DMS79 (cell line): ENCODE measurements around the gene HEXD.
A peak's percentile ranks its signal among the peaks of the same experiment; 100 is the strongest.
"Not testable (repeated sequence)": the region's sequence is repeated elsewhere in the genome, so short reads cannot be mapped to it uniquely, and the experiment has no call there.

ENCODE experiments used
- DNase-seq: peaks from one replicate; lab custom pipeline; 2025; lab: John Stamatoyannopoulos, UW

Gene HEXD

DNA sequence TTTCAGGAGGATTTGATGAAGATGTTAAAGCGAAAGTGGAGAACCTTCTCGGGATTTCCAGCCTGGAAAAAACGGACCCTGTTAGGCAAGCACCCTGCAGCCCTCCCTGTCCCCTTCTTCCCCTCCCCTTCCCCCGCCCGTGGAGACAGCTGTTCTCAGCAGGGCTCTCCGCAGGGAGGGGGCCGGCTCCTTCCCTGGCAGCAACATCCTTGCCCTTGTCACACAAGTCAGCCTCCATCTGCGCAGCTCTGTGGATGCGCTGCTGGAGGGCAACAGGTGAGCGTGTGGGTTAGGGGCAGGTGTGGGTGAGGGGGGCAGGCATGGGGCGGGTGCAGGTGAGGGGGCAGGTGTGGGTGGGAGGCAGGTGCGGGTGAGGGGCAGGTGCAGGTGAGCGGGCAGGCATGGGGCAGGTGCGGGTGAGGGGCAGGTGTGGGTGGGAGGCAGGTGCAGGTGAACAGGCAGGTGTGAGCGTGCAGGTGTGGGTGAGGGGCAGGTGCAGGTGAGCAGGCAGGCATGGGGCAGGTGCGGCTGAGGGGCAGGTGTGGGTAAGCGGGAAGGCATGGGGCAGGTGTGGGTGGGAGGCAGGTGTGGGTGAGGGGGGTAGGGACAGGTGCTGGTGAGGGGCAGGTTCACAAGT, 23.0 kb downstream of the HEXD start:
- no peak for DNase-seq

DNA sequence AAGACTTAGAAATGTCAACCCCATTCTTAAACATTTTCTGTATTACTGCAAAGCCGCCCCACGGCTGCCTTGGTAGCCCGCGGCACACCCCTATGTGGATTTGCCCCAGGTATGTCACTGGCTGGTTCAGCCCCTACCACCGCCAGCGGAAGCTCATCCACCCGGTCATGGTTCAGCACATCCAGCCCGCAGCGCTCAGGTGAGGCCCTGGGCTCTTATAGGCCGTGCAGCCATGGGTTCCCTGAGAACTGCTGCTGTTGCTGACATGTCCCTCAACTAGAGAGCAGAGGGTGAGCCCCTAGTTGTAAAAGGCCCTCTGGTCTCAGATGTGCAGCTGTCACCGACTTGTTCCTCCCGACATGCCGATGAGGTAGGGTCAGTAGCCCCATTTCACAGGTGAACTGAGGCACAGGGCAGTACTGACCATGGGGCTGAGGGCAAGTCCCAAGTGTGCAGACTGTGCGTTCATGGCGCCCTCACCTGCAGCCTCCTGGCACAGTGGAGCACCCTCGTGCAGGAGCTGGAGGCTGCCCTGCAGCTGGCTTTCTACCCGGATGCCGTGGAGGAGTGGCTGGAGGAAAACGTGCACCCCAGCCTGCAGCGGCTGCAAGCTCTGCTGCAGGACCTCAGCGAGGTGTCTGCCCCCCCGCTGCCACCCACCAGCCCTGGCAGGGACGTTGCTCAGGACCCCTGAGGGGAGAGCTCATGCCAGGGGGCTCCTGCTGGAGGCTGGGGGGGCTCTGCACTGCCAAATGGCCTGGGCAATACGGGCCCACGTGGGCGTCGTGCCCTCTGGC, 23.7 kb downstream of the HEXD start:
- no peak for DNase-seq

DNA sequence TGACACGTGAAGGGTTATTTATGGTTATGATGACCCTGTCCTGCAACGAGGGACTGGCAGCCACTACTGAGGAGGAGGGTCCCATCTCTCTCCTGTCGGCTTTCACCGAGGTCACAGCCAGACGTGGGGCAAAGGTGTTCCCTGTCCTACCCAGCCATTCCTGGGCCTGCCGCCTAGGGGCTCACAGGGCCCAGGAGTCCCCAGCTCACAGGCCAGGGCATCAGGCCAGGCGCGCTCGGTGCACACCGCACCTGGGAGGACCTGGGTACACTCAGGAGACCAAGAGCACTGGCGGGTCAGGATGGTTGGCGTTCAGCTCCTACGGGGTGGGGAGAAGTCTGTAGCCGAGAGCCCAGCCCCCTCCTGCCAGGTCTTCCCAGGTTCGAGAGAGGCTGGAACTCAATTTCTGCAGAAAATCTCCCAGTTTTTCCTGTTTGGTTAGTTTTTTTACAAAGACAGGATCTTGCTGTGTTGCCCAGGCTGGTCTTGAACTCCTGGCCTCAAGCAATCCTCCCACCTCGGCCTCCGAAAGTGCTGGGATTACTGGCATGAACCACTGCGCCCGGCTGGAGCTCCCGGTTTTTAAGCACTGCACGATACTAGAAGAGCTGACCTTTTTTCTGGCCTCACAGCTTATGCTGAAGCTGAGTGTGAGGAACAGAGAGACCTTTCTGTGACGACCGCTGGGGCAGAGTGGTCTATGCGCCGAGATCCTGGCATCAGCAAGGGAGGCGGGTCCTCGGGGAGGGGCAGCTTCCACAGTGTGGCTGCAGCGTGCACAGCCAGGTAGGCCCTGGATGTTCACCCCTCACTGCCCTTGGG, 24.7 kb downstream of the HEXD start:
- no peak for DNase-seq

DNA sequence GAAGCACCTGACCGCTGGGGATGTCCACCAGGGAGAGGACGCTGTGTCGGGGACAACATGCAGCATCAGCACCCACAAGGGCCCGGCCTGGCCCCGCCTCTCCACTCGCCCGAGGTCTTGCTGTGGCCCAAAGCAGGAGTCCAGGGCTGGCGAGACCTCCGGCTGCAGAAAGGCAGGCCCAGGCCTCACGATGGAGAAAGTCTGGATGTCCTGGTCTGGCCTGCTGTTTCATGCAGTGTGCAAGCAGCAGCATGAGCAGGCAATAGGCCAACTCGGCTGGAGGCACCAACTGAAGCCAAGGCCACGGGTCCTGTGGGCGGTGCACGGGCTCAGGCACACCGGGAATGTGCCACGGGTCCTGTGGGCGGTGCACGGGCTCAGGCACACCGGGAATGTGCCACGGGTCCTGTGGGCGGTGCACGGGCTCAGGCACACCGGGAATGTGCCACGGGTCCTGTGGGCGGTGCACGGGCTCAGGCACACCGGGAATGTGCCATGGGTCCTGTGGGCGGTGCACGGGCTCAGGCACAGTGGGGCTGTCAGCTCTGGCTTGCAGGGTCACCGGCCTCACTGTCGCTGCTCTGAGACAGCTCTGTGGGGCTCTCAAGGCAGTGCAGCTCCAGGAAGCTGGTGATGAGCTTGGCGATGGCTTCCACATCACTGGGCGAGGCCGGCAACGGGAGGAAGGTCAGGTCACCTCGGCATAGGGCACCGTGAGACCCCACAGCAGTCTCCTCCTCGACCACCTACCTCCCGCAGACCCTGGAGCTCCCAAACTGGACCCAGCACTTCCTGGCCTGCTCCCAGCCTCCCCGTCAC, 25.5 kb downstream of the HEXD start:
- DNase-seq: no peak

DNA sequence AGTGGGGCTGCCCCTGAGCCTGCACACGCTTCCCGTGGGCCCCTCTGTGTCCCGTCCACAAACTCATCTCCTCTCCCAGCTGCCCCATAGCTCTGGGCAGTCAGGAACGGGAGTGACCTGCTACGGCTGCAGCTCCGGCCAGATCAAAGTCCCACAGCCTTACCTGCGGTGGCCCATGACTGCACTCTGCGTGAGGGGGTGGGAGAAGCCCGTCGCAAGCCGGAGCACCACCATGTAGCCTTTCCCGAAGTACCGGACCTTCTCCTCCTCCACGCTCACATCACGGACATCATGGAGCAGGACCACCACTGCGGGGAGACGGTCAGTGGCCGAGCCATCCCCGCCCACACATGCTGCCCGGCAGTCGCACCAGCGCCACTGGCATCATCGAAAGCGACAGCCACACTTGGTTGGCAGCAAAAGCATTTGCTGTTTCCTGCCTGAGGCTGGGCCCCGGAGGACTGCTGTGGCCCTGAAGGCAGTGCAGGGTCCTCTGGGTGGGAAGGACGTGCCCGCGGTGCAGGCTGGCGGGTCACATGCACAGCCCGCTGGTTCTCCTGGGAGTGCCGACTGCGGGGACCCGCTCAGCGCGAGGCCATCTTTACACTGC, 26.2 kb downstream of the HEXD start:
- DNase-seq: no peak

DNA sequence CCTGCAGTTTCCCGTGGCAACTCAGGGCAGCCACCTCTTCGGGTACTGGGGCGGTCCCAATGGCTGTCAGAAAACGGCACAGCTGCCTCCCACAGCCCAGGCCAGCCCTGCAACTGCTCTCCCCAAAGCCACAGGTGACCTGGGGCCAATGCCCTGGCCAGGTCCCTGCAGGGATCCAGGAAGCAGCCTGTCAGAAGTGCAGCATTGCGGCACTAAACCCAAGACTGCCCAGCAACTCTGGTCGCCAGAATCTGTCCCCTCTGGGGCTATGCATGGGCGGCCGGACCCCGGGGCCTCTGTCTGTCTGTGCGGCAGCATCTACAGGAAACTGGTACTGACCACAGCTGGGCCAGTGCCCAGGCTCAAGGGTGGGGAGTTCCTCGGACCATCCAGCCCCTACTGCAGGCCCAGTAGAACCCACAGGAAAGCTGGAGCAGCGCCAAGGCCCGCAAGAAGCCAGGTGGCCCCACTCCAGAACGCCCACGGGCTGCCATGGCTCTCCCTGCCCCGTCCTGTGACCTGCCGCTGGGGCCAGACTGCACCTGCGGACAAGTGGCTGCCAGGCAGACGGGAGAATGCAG, 26.9 kb downstream of the HEXD start:
- no peak for DNase-seq

DNA sequence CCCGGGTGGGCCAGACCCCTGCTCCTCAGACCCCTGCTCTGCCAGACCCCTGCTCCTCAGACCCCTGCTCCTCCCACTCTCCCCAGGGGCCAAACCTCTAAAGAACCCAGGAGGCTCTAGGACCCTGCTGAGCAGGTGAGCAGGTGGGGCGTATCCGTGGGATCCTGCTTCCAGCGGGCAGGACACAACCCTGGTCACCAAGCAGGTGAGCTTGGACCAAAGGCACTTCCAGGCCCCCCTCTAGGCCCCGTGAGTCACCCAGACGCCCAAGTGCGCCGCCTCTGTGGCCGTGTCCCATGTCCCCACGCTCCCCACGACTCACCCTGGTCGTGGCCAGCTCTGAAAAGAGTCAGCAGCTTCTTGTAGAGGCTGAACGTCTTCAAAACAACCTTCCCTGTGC, 27.4 kb downstream of the HEXD start:
- no peak for DNase-seq

DNA sequence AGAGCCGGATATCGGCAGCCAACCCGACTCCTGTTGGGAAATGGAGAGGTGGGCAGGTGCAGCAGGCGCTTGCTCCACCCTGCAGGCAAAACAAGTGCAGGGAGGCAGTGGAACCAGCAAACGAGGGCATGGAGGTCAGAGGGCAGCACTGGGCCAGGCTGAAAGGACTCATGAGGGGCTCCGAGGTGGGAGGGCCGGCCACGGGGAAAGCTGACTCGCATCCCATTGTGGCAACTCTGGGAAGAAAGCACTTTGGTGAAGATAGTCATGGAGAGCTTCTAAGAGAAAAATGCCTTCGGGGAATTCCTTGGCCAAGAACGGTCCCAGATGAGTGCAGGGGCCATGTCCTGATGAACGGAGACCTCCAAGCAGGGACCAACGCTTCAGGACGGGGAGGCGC, 28.0 kb downstream of the HEXD start:
- DNase-seq: no peak

DNA sequence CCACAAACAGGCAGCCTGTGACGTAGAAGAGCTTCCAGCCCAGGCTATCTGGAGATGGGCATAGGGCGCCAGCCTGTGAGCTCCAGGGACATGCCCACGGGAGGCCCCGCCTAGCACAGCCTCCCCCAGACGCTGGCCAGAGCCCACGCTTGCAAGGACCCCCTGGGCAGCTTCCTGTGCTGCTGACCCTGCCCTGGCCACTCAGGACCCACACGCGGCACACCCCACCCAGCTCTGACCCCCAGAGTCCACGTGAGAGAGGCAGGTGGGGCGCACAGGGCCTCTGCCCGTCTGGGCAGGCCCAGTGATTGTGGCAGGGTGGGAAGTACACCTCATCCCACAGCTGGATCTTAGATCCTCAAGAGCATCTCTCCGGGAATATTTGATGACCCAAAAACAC, 28.5 kb downstream of the HEXD start:
- no peak for DNase-seq

DNA sequence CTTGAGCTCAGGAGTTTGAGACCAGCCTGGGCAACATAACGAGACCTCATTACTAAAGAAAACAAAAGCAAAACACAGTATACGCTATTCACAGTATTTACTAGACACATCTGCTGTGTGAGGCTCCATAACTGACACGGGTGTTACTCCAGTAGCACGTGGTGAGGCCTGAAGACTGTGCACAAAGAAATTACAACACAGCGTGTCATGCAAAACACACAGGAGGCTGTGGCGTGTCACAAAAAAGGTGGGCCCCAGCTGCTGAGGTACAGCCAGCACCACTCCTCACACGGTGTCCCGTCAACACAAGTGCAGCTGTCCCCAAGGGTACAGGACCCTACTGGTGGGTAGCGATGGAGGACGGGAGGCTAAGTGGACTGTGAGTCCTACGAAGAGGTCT, 29.7 kb downstream of the HEXD start:
- no peak for DNase-seq

DNA sequence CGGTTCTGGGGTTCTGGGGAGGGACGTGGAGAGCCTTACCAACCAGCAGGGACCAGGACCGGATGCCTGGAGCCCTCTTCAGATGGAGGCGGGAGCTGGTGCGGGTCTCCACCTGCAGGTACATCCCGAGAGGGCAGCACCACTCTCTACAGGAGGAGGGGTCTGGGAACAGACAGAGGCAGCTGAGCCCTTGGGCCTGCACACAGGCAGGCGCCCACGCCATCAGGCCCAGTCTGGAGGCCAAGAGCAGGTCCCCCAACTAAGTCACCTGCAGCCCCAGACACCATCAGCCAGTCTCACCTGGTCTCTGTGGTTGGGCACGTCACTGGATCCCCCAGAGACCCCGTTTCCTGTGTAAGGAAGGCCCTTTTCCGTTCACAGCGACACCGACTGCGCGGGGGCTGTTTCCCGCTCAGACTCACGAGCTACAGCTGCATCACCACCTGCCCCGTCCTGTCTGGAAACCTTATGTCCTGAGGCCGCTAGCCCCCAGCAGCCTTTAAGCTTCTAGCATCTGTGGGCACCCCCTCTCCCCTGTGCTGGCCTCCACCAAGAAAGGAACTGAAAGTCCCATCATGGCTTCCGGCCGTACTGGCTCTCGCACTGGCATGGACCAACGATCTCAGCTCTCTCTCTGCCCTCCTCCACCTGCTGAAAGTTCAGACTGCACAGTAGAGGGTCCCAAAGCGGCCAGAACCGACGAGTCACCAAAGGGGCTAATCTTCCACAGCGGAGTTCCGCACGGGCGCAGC, 31.2 kb downstream of the HEXD start:
- peak; percentile 65 for DNase-seq

DNA sequence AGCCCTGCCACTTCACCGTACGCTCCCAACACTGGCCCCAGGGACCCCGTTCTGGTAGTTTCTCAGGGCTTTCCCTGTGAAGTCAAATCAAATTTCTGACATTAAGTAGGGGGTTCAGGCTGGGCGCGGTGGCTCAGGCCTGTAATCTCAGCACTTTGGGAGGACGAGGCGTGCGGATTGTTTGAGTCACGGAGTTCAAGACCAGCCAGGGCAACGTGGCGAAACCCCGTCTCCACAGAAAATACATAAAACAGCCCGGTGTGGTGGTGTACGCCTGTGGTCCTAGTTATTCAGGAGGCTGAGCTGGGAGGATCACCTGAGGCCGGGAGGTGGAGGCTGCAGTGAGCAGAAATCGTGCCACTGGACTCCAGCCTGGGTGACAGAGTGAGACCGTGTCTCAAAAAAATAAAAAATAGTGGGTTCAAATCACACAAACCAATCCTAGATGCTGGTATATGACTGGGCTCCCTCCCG, 31.8 kb downstream of the HEXD start:
- no peak for DNase-seq

DNA sequence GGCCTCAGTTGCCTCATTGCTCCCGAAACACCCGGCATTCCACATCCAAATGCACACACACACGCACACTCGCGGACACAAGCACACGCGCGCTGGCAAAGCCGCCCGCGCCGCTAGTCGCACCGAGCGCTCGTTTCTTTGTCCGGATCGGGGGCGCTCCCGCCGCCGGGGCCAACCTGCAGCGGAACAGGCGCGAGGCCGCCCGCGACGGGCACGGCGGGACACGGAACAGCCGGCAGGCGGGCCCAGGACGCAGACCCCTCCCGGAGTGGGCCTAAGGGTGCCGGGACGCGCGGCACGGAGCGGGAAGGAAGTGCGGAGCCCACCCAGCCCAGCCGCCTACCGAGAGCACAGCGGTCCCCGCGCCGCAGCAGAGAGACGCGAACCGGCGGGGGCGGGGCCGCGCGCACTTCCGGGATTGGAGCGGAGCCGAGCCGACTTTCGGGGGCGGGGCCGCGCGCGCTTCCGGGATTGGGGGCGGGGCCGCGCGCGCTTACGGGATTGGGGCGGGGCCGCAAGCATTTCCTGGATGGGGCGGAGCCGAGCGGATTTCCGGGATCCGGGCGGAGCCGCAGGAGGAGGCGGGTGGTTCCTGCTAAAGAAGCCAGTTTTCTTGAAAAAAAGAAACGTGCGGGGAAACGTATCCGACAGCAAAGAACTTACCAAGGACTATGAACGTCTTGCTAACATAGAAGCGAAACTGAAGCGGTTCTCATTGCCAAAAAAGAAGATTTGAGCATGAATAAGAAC, 32.4 kb downstream of the HEXD start, which contains the start of gene CYBC1:
CYBC1 (minus strand) TSS at position 396 of the 750 bp plus-strand sequence. CDS start 1,498 bp downstream, outside the sequence.
- peak; percentile 41 for DNase-seq

DNA sequence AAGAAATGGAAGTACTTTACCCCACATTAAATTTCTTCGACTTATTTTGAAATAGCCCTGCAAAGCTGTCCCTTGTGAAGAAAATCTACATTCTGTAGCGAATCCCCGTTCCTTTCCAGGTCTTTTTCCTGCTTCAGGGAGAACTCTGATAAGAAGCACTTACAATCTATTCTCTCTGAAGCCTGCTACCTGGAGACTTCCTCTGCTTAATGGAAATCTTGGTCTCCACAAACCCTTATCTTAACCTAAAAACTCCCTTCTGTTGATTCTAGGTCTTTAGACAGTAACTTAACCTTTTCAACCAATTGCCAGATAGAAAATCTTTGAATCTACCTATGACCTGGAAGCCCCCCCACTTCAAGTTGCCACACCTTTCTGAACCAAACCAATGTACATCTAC, 34.0 kb downstream of the HEXD start:
- DNase-seq: no peak

DNA sequence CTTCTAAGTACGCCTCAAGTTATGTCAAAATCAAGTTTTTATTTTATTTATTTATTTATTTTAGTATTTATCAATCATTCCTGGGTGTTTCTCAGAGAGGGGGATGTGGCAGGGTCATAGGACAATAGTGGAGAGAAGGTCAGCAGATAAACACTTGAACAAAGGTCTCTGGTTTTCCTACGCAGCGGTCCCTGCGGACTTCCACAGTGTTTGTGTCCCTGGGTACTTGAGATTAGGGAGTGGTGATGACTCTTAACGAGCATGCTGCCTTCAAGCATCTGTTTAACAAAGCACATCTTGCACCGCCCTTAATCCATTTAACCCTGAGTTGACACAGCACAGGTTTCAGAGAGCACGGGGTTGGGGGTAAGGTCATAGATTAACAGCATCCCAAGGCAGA, 35.0 kb downstream of the HEXD start:
- DNase-seq: not testable (repeated sequence)

DNA sequence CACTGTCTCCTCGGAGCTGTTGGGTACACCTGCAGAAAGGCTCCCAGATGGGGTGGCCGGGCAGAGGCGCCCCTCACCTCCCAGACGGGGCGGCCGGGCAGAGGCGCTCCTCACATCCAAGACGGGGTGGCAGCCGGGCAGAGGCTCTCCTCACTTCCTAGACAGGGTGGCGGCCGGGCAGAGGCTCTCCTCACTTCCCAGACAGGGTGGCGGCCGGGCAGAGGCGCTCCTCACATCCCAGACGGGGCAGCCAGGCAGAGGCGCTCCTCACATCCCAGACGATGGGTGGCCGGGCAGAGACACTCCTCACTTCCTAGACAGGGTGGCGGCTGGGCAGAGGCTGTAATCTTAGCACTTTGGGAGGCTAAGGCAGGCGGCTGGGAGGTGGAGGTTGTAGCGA, 35.6 kb downstream of the HEXD start:
- not testable (repeated sequence) for DNase-seq

DNA sequence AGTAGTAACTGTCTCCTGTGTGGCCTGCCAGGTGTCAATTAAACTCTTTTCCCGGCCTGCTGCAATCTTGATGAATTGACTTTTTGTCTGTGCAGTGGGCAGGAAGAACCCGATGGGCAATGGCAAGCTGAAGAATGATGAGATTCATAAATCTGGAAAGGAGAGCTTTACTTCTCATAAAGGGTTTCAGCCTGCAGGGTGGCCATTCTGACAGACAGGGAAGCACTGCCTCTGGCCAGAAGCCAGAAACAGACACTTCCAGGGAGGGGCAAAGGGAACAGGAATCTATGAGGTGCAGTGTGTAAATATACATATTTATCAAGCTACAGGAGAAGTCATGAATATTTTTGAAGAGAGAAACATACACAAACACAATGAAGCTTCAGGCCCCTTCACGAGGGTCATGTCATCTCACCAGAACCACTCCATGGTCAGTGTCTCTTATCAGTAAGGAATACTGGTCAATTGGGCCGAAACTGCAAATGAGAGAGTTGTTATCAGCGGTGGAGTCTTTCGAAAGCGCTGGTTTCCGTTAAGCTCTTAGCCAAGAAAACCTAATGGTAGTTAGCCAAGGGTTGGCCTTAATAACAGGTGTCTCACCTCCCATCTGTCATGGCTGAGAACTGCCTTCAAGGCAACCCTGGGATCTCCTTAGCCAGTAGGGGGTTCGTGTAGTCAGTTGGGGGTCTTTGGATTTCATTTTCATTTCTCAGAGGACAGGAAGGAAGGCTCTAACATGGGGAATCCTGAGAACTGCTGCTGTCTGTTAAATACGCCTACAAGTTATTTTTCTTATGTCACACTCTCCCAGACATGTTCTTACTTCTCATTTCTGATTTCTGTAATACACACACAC, 39.2 kb downstream of the HEXD start:
- no peak for DNase-seq

DNA sequence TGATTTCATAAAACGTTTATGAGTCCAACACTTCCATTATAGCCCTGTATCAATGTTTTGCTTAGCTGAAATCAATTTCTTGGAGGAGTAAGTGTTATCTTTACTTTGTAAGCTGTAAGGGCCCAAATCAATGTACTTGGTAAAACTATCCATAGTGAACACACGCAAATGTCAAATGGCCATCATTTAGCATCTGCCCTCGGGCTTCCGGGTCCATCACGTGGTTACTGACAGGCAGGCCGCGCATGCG, 39.7 kb downstream of the HEXD start:
- peak; percentile 52 for DNase-seq
